ENCODE data around the gene SYT12. TPM values are rescaled to one million over a fixed set of nuclear protein-coding genes. Genes with fewer than 3 reads are reported as not detected.

The SYT12 gene
- total RNA-seq, 1 donor from 2014 or later = 0.08 TPM

DNA sequence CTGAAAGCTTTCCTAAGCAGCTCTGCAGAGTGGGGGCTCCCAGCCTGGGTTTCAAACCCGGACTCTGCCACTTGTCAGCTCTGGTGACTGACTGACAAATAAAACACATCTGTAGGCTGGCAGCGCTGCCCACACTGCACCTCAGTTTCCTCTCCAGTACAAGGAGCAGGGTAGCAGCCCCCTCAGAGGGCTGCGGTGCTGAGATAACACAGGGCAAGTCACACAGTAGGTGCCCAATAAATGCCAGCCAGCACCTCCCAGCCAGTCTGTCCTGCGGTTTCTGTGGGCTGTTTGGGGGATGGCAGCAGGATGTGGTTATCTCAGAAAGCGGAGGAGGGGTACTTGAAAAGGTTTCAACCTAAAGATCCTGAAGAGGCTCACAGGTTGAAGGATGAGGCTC, 1.5 kb downstream of the SYT12 start:
- DNase-seq (ENCODE audit: low read depth) = no peak
- Histone ChIP-seq H3K27me3 (ENCODE audit: control insufficient read depth, insufficient read depth, low read length) (no peaks in the 10 kb centered on the region), H3K36me3 (ENCODE audit: control insufficient read depth, insufficient read depth, low read length) (no peaks in the 10 kb centered on the region), H3K4me3 (ENCODE audit: low read depth, low read length) (no peak overlapping the region)
- TF ChIP-seq, protein P1, sequence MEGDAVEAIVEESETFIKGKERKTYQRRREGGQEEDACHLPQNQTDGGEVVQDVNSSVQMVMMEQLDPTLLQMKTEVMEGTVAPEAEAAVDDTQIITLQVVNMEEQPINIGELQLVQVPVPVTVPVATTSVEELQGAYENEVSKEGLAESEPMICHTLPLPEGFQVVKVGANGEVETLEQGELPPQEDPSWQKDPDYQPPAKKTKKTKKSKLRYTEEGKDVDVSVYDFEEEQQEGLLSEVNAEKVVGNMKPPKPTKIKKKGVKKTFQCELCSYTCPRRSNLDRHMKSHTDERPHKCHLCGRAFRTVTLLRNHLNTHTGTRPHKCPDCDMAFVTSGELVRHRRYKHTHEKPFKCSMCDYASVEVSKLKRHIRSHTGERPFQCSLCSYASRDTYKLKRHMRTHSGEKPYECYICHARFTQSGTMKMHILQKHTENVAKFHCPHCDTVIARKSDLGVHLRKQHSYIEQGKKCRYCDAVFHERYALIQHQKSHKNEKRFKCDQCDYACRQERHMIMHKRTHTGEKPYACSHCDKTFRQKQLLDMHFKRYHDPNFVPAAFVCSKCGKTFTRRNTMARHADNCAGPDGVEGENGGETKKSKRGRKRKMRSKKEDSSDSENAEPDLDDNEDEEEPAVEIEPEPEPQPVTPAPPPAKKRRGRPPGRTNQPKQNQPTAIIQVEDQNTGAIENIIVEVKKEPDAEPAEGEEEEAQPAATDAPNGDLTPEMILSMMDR (IDR thresholded peaks at IDR 0.05; ENCODE audit: insufficient read depth, low read length, poor library complexity, severe bottlenecking) = no peak

DNA sequence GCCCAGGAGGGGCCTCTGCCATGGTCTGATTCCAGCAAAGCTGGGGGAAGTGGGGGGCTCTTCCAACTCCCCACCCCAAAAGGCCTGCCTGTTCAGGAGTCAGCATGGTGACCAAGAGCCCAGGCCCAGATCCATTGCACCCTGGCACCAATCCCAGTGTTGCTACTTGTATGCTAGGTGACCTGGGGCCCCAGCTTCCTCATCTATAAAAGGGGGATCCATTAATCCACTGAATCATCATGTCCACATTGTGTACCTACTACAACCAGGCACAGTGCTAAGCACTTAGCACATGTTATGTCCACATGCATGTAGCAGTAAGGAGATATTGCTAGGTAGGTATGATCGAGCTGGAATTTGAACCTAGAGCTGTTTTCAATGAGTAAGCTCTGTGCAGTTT, 2.0 kb downstream of the SYT12 start:
- TF ChIP-seq, protein P1 (IDR thresholded peaks at IDR 0.05; ENCODE audit: insufficient read depth, low read length, poor library complexity, severe bottlenecking) = no peak
- no peaks in the 10 kb centered on the region for H3K27me3 ChIP-seq (ENCODE audit: control insufficient read depth, insufficient read depth, low read length)
- no peak for DNase-seq (ENCODE audit: low read depth)
- no peaks in the 10 kb centered on the region for H3K36me3 ChIP-seq (ENCODE audit: control insufficient read depth, insufficient read depth, low read length)
- no peak overlapping the region for H3K4me3 ChIP-seq (ENCODE audit: low read depth, low read length)

GRCh38 chr11:67025750-67026149, 2.8 kb downstream of the SYT12 start:
- H3K36me3 ChIP-seq (ENCODE audit: control insufficient read depth, insufficient read depth, low read length) = no peaks in the 10 kb centered on the region
- no peaks in the 10 kb centered on the region for H3K27me3 ChIP-seq (ENCODE audit: control insufficient read depth, insufficient read depth, low read length)
- TF ChIP-seq, protein P1 (IDR thresholded peaks at IDR 0.05; ENCODE audit: insufficient read depth, low read length, poor library complexity, severe bottlenecking) = no peak
- DNase-seq (ENCODE audit: low read depth) = no peak
- no peak overlapping the region for H3K4me3 ChIP-seq (ENCODE audit: low read depth, low read length)

DNA sequence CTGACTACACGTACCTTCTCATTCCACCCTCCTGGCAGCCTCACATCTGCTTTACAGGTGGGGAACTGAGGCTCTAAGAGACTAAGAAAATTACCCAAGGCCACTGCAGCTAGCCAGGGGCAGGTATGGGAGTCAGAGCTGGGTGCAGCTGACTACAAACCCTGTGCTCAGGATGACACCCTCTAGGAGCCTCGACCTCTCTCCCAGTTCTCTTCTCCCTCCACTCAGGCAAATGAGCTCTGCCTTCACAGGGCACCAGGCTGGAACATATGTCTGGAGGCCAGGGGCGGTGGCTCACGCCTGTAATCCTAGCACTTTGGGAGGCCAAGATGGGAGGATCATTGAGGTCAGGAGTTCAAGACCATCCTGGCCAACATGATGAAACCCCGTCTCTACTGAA, 4.0 kb downstream of the SYT12 start:
- DNase-seq (ENCODE audit: low read depth) = no peak

GRCh38 chr11:67027483-67027930, 4.6 kb downstream of the SYT12 start:
- no peak overlapping the region for H3K4me3 ChIP-seq (ENCODE audit: low read depth, low read length)
- DNase-seq (ENCODE audit: low read depth) = no peak
- TF ChIP-seq, protein P1 (IDR thresholded peaks at IDR 0.05; ENCODE audit: insufficient read depth, low read length, poor library complexity, severe bottlenecking) = no peak

More for the DNA sequence above, 4.0 kb downstream of the SYT12 start:
- no peaks in the 10 kb centered on the region for H3K36me3 ChIP-seq (ENCODE audit: control insufficient read depth, insufficient read depth, low read length)
- no peaks in the 10 kb centered on the region for H3K27me3 ChIP-seq (ENCODE audit: control insufficient read depth, insufficient read depth, low read length)
- TF ChIP-seq, protein P1 (IDR thresholded peaks at IDR 0.05; ENCODE audit: insufficient read depth, low read length, poor library complexity, severe bottlenecking) = no peak
- H3K4me3 ChIP-seq (ENCODE audit: low read depth, low read length) = no peak overlapping the region

DNA sequence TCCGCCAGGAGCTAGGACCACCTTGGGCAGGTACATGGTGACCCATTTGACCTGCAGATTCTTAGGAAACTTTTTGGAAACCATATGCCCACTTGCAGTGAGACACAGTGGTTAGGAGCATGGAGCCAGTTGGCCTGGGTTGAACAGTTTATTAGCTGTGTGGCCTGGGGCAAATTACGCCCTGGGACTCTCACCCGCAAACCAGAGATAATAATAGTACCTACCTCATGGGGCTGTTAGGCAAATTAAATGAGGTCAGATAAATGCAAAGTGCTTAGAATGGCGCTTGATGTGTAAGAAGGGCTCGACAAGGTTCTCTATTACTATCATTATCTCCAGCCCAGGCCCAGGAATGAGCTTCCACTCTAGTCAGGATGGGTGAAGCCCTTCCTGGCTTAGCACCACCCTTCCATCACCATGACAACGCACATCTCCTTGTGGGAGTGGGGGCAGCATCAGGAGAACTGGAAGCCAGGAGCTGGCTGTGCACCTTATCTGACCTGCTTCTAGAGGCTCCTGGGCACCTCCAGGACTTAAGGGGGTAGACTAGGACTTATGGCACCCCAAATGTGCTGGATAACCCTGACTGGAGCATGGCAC, 5.1 kb downstream of the SYT12 start:
- DNase-seq (ENCODE audit: low read depth) = no peak
- Histone ChIP-seq H3K36me3 (ENCODE audit: control insufficient read depth, insufficient read depth, low read length) (no peaks in the 10 kb centered on the region), H3K27me3 (ENCODE audit: control insufficient read depth, insufficient read depth, low read length) (no peaks in the 10 kb centered on the region), H3K4me3 (ENCODE audit: low read depth, low read length) (no peak overlapping the region)
- TF ChIP-seq, protein P1 (IDR thresholded peaks at IDR 0.05; ENCODE audit: insufficient read depth, low read length, poor library complexity, severe bottlenecking) = no peak

More at GRCh38 chr11:67027483-67027930, 4.6 kb downstream of the SYT12 start:
- Histone ChIP-seq H3K36me3 (ENCODE audit: control insufficient read depth, insufficient read depth, low read length) (no peaks in the 10 kb centered on the region), H3K27me3 (ENCODE audit: control insufficient read depth, insufficient read depth, low read length) (no peaks in the 10 kb centered on the region)

Measured in kidney epithelial cell (primary cell).